Adrenal gland (tissue), 12 donors: ENCODE results near the gene ABCB9. TPM values are rescaled to one million over a fixed set of nuclear protein-coding genes. Genes with fewer than 3 reads are reported as not detected.

Experiments used
- DNase-seq, 7 donors: peaks; one replicate each; pipeline ENCODE4 v3.0.0-alpha.2; 2019 to 2020
- H3K27ac ChIP-seq, 5 donors: fragments of 200-600 bp; sonication (generic) in 4 of 5; 1 replicate in 3 of 5; 2 replicates in 2 of 5; pipeline versions ENCODE4 v1.5.1 to v1.8.0; 2016 to 2020; ENCODE audit warnings: mild to moderate bottlenecking in 1 of 5
- H3K27me3 ChIP-seq: fragments of 200-600 bp; 2 replicates; pipeline ENCODE4 v1.8.0; 2021
- H3K36me3 ChIP-seq, 2 donors: fragments of 200-600 bp; replicated peaks in 1 of 2; 1 replicate in 1 of 2; 2 replicates in 1 of 2; pipeline versions ENCODE4 v1.5.1 to v1.8.0; 2018 to 2022
- H3K4me1 ChIP-seq, 2 donors: fragments of 200-600 bp; replicated peaks in 1 of 2; 1 replicate in 1 of 2; 2 replicates in 1 of 2; pipeline versions ENCODE4 v1.5.1 to v1.8.0; 2018 to 2021
- H3K4me3 ChIP-seq, 4 donors: fragments of 200-600 bp; sonication (generic) in 3 of 4; one replicate each; pipeline ENCODE4 v1.5.1; 2016 to 2018
- H3K9me3 ChIP-seq, 3 donors: fragments of 200-600 bp; sonication (generic) in 1 of 3; replicated peaks in 1 of 3; 1 replicate in 2 of 3; 2 replicates in 1 of 3; pipeline versions ENCODE4 v1.5.1 to v1.8.0; 2016 to 2021
- CTCF ChIP-seq, 6 experiments: fragments of 450-650 bp in 4 of 6; fragments of 200-600 bp in 2 of 6; sonication (generic) in 1 of 6; IDR thresholded peaks; 1 replicate in 5 of 6; 2 replicates in 1 of 6; pipeline versions ENCODE4 v1.5.1 to v1.8.0; 2016 to 2021; ENCODE audit warnings: antibody characterized with exemption in 6 of 6, mild to moderate bottlenecking in 2 of 6, moderate library complexity in 1 of 6
- POLR2A ChIP-seq, 2 donors: fragments of 450-650 bp; IDR thresholded peaks; one replicate each; pipeline ENCODE4 v1.6.1; 2017; ENCODE audit warnings: antibody characterized with exemption in 2 of 2, mild to moderate bottlenecking in 2 of 2, moderate library complexity in 1 of 2
- WGBS, 4 donors: extraction: QIAGEN DNeasy Blood & Tissue Kit in 2 of 4; methylation state at CpG; one replicate each; pipeline versions ENCODE4 v1.1.5 to v1.1.7; 2013 to 2017; 5-methylcytosine and 5-hydroxymethylcytosine counted together
- intact Hi-C, 2 donors: fragments of 100-400 bp; cut with DNase I; formaldehyde crosslinking; loops; one replicate each; pipeline versions ENCODE4 v1.14.1 to v1.15.0; 2022 to 2023
- polyA plus RNA-seq, 3 donors: library from polyadenylated mRNA; stranded (reverse); fragments of 200-250 nt in 2 of 3; fragments of 350-450 nt in 1 of 3; fragmentation: Illumina TruSeq in 1 of 3; extraction: RNeasy Lipid Tissue Mini Kit (QIAGEN cat#74804) in 1 of 3; gene quantifications; one replicate each; pipeline ENCODE4 v1.2.3, GENCODE V29; 2013 to 2014
- total RNA-seq, 9 donors: library from RNA; depleted of rRNA in 4 of 9; stranded (reverse); fragments of >200 nt in 4 of 9; fragments of 120-200 nt in 1 of 9; fragmentation: NEBNext Ultra II Directional in 1 of 9; extraction: Animal tissue kit (Norgen Biotek cat#: 25700) in 1 of 9; gene quantifications; one replicate each; pipeline versions ENCODE4 v1.1.0 to v1.2.4, GENCODE V29; 2013 to 2023
- donor health status: healthy with polysubstance abuse.
- donor health status: Bipolar disorder and iron deficiency.
- donor health status: DM: yes; HTN: yes; CAD: no.
- donor health status: DM: no; HTN: no; CAD: no.
- donor health status: DM: no; HTN: no; CAD: no.
- donor health status: DM: yes; HTN: yes; CAD: no.

Gene ABCB9
- total and polyA plus RNA-seq, 12 donors, result 2.0 to 10.0 (median 6.2) TPM

GRCh38 chr12:122999986-123000420, 33.7 kb upstream of the ABCB9 start:
- no peaks in the 10 kb centered on the region for H3K9me3 ChIP-seq
- TF ChIP-seq POLR2A (IDR thresholded peaks at IDR 0.05) (no peak), CTCF (IDR thresholded peaks at IDR 0.05) (no peak)
- no peak overlapping the region for H3K4me3 ChIP-seq
- WGBS, 4 donors, result 82 to 91% (median 86%) methylated on average over 13 to 20 of the region's 20 CpGs
- peaks cover 0 to 51% of the 10 kb centered on the region in 2 donors for H3K36me3 ChIP-seq
- intact Hi-C loops, result no loop called here
- no peak for DNase-seq
- H3K4me1 ChIP-seq, result no peaks in the 10 kb centered on the region
- no peaks in the 10 kb centered on the region for H3K27me3 ChIP-seq
- H3K27ac ChIP-seq, result no peak overlapping the region

- Histone ChIP-seq H3K36me3 (peaks cover 0 to 49% of the 10 kb centered on the region in 2 donors), H3K27ac (no peak overlapping the region), H3K4me3 (no peak overlapping the region), H3K27me3 (no peaks in the 10 kb centered on the region), H3K9me3 (no peaks in the 10 kb centered on the region), H3K4me1 (no peaks in the 10 kb centered on the region)
- DNase-seq, result no peak
- intact Hi-C loops, result no loop called here
- no peak for TF ChIP-seq CTCF (IDR thresholded peaks at IDR 0.05)
- TF ChIP-seq POLR2A (IDR thresholded peaks at IDR 0.05), result no peak
- WGBS, 4 donors, result 88 to 95% (median 89%) methylated on average over 6 to 8 of the region's 8 CpGs
Observed at GRCh38 chr12:122999196-122999946, 33.1 kb upstream of the ABCB9 start.

GRCh38 chr12:122998316-122998715, 32.1 kb upstream of the ABCB9 start:
- WGBS, 4 donors, result 70 to 96% (median 94%) methylated on average over 2 to 4 of the region's 4 CpGs
- Histone ChIP-seq H3K27ac (no peak overlapping the region), H3K4me1 (no peaks in the 10 kb centered on the region), H3K9me3 (no peaks in the 10 kb centered on the region), H3K27me3 (no peaks in the 10 kb centered on the region), H3K4me3 (no peak overlapping the region), H3K36me3 (peaks cover 0 to 43% of the 10 kb centered on the region in 2 donors)
- intact Hi-C loops, result no loop called here
- no peak for DNase-seq
- no peak for TF ChIP-seq CTCF (IDR thresholded peaks at IDR 0.05)

- H3K4me1 ChIP-seq, result no peaks in the 10 kb centered on the region
- H3K4me3 ChIP-seq, result no peak overlapping the region
- intact Hi-C loops, result no loop called here
- peaks cover 0 to 43% of the 10 kb centered on the region in 2 donors for H3K36me3 ChIP-seq
- H3K27me3 ChIP-seq, result no peaks in the 10 kb centered on the region
- no peak for TF ChIP-seq POLR2A (IDR thresholded peaks at IDR 0.05)
- no peak for TF ChIP-seq CTCF (IDR thresholded peaks at IDR 0.05)
- no peaks in the 10 kb centered on the region for H3K9me3 ChIP-seq
- no peak overlapping the region for H3K27ac ChIP-seq
- no peak for DNase-seq
- WGBS, 4 donors, result 93 to 97% (median 96%) methylated on average over 14 to 25 of the region's 25 CpGs
Observed at GRCh38 chr12:122997343-122998250, 31.3 kb upstream of the ABCB9 start.
